RWPE2 (cell line): Measurements from ENCODE around the gene DGLUCY.
A peak's percentile ranks its signal among the peaks of the same experiment; 100 is the strongest.
"Not testable (repeated sequence)": the region's sequence is repeated elsewhere in the genome, so short reads cannot be mapped to it uniquely, and the experiment has no call there.

Source experiments
- ATAC-seq: fragments of 200-7000 bp; cut with Tn5 transposase; 3 replicates; pipeline ENCODE4 v1.9.1; 2021; ENCODE audit warnings: low read depth
- DNase-seq: peaks from one replicate; pipeline ENCODE4 v3.0.0-alpha.2; 2020; ENCODE audit warnings: low spot score
- H3K27ac ChIP-seq: fragments of 450-650 bp; 2 replicates; pipeline ENCODE4 v1.5.1; 2017; ENCODE audit warnings: mild to moderate bottlenecking; ENCODE audit not compliant: poor library complexity, severe bottlenecking
- H3K27me3 ChIP-seq: fragments of 250-450 bp; sonication (Bioruptor Pico); 2 replicates; pipeline ENCODE4 v1.5.1; 2021; ENCODE audit warnings: mild to moderate bottlenecking, moderate library complexity; ENCODE audit not compliant: insufficient read depth, poor library complexity, severe bottlenecking
- H3K36me3 ChIP-seq: fragments of 250-450 bp; sonication (Bioruptor Pico); 2 replicates; pipeline ENCODE4 v1.5.1; 2020; ENCODE audit warnings: low read depth, mild to moderate bottlenecking, moderate library complexity
- H3K4me1 ChIP-seq: fragments of 250-450 bp; sonication (Bioruptor Pico); 2 replicates; pipeline ENCODE4 v1.5.1; 2021; ENCODE audit warnings: mild to moderate bottlenecking, moderate library complexity; ENCODE audit not compliant: insufficient read depth, poor library complexity, severe bottlenecking
- H3K4me3 ChIP-seq: fragments of 250-450 bp; sonication (Bioruptor Pico); 2 replicates; pipeline ENCODE4 v1.5.1; 2021; ENCODE audit warnings: mild to moderate bottlenecking, moderate library complexity; ENCODE audit not compliant: severe bottlenecking
- H3K9me3 ChIP-seq: fragments of 250-450 bp; sonication (Bioruptor Pico); 2 replicates; pipeline ENCODE4 v1.5.1; 2021; ENCODE audit warnings: mild to moderate bottlenecking, moderate library complexity; ENCODE audit not compliant: severe bottlenecking
- CTCF ChIP-seq: fragments of 450-650 bp; IDR thresholded peaks from one replicate; pipeline ENCODE4 v1.5.1; 2017; ENCODE audit warnings: mild to moderate bottlenecking, moderate library complexity; ENCODE audit not compliant: poor library complexity, severe bottlenecking

DGLUCY gene

GRCh38 chr14:91265404-91265803, 151.5 kb downstream of the DGLUCY start:
- no peaks in the 10 kb centered on the region for H3K36me3 ChIP-seq
- H3K4me1 ChIP-seq: no peaks in the 10 kb centered on the region
- no peaks in the 10 kb centered on the region for H3K27me3 ChIP-seq
- ATAC-seq (peak; percentile 28; the same call in 2 of the 3 replicates), DNase-seq (no peak)
- H3K9me3 ChIP-seq: no peaks in the 10 kb centered on the region
- no peak overlapping the region for H3K4me3 ChIP-seq
- H3K27ac ChIP-seq: peak overlapping the region; percentile 3
- TF ChIP-seq CTCF: no peak

GRCh38 chr14:91266276-91266675, 152.4 kb downstream of the DGLUCY start:
- DNase-seq, H3K9me3 ChIP-seq, H3K27ac ChIP-seq, H3K4me1 ChIP-seq, H3K36me3 ChIP-seq, H3K27me3 ChIP-seq, ATAC-seq, H3K4me3 ChIP-seq: not testable (repeated sequence)

GRCh38 chr14:91267965-91268437, 154.1 kb downstream of the DGLUCY start:
- no peak for DNase-seq
- no peaks in the 10 kb centered on the region for H3K27me3 ChIP-seq
- no peak overlapping the region for H3K4me3 ChIP-seq
- ATAC-seq: no peak
- no peak for TF ChIP-seq CTCF
- H3K27ac ChIP-seq: no peak overlapping the region
- H3K36me3 ChIP-seq: peaks cover 12% of the 10 kb centered on the region; the same call in 1 of the 2 replicates
- no peaks in the 10 kb centered on the region for H3K4me1 ChIP-seq
- H3K9me3 ChIP-seq: no peaks in the 10 kb centered on the region

GRCh38 chr14:91269076-91269991, 155.5 kb downstream of the DGLUCY start:
- H3K4me1 ChIP-seq: no peaks in the 10 kb centered on the region
- no peak overlapping the region for H3K4me3 ChIP-seq
- DNase-seq: no peak
- no peak for ATAC-seq
- no peaks in the 10 kb centered on the region for H3K9me3 ChIP-seq
- peaks cover 20% of the 10 kb centered on the region; the same call in 1 of the 2 replicates for H3K36me3 ChIP-seq
- no peaks in the 10 kb centered on the region for H3K27me3 ChIP-seq
- no peak overlapping the region for H3K27ac ChIP-seq
- no peak for TF ChIP-seq CTCF

- H3K4me3 ChIP-seq: no peak overlapping the region
- H3K4me1 ChIP-seq: no peaks in the 10 kb centered on the region
- DNase-seq: no peak
- no peak overlapping the region for H3K27ac ChIP-seq
- H3K9me3 ChIP-seq: no peaks in the 10 kb centered on the region
- no peak for TF ChIP-seq CTCF
- no peak for ATAC-seq
- no peaks in the 10 kb centered on the region for H3K27me3 ChIP-seq
- peaks cover 20% of the 10 kb centered on the region; the same call in 1 of the 2 replicates for H3K36me3 ChIP-seq
Measured at GRCh38 chr14:91270188-91270587, 156.3 kb downstream of the DGLUCY start.
